HCT116 (cell line): ENCODE results near the gene OR2AG1. TPM values are rescaled to one million over a fixed set of nuclear protein-coding genes. Genes with fewer than 3 reads are reported as not detected.

ENCODE experiments used
- ATAC-seq: fragments of 200-7000 bp; cut with Tn5 transposase; 2 replicates; pipeline ENCODE4 v1.9.1; 2020; ENCODE audit warnings: mild to moderate bottlenecking, moderate library complexity
- BruUV-seq: library from RNA; stranded (reverse); fragments of 400-500 nt; replicated peaks from 2 replicates; lab custom pipeline; 2021; lab: Mats Ljungman, UMichigan
- CTCF ChIA-PET: fragments of 300-600 bp; sonication (Branson Sonifier 250); formaldehyde crosslinking; loops from one replicate; lab custom pipeline; 2021; ENCODE audit warnings: antibody characterized with exemption; lab: Charles Lee
- POLR2A ChIA-PET: fragments of 300-600, 350-600 bp; sonication (Branson Sonifier 250); formaldehyde crosslinking; loops from one replicate; lab custom pipeline; 2021; ENCODE audit warnings: antibody characterized with exemption; lab: Charles Lee
- RAD21 ChIA-PET, 2 experiments: fragments of 300-600 bp; sonication (Branson Sonifier 250); formaldehyde crosslinking; loops; one replicate each; lab custom pipeline; 2023; ENCODE audit warnings: low total read pairs in 2 of 2; ENCODE audit not compliant: uncharacterized antibody in 2 of 2, unreplicated experiment in 2 of 2, low non-redundant PET in 1 of 2; lab: Charles Lee
- DNase-seq: peaks from one replicate; pipeline ENCODE4 v3.0.0-alpha.2; 2010; ENCODE audit warnings: low read depth, low spot score
- H2AFZ ChIP-seq: fragments of 200-600 bp; shearing (Covaris generic), sonication (generic); 2 replicates; pipeline ENCODE4 v1.6.1; 2017; ENCODE audit warnings: low read depth, mixed run types, mixed read lengths, antibody characterized with exemption, low read length; ENCODE audit not compliant: poor library complexity, severe bottlenecking
- H3K27ac ChIP-seq: 2 replicates; pipeline ENCODE4 v1.5.1; 2012; ENCODE audit warnings: low read depth, low read length
- H3K27me3 ChIP-seq: fragments of 200-600 bp; sonication (generic); 2 replicates; pipeline ENCODE4 v1.6.1; 2016; ENCODE audit warnings: mixed run types, low read length, mixed read lengths; ENCODE audit not compliant: insufficient read depth
- H3K36me3 ChIP-seq, 2 experiments: fragments of 200-500 bp in 1 of 2; fragments of 200-600 bp in 1 of 2; sonication (Bioruptor generic) in 1 of 2; sonication (generic) in 1 of 2; 2 replicates each; pipeline versions ENCODE4 v1.5.1 to v1.6.1; 2014 to 2016; ENCODE audit warnings: low read length in 2 of 2, inconsistent platforms in 1 of 2, mixed read lengths in 1 of 2, mixed run types in 1 of 2; ENCODE audit not compliant: insufficient read depth in 2 of 2, control insufficient read depth in 1 of 2
- H3K4me1 ChIP-seq, 2 experiments: fragments of 200-600 bp in 1 of 2; sonication (generic) in 1 of 2; 2 replicates each; pipeline versions ENCODE4 v1.5.1 to v1.6.1; 2012 to 2017; ENCODE audit warnings: low read length in 2 of 2, inconsistent platforms in 1 of 2, mild to moderate bottlenecking in 1 of 2, mixed read lengths in 1 of 2, mixed run types in 1 of 2, moderate library complexity in 1 of 2; ENCODE audit not compliant: insufficient read depth in 2 of 2, control insufficient read depth in 1 of 2
- H3K4me2 ChIP-seq: fragments of 200-600 bp; sonication (generic); 2 replicates; pipeline ENCODE4 v1.6.1; 2017; ENCODE audit warnings: mixed run types, low read length, mixed read lengths
- H3K4me3 ChIP-seq, 2 experiments: fragments of 200-600 bp in 1 of 2; sonication (generic) in 1 of 2; replicated peaks in 1 of 2; 2 replicates each; pipeline ENCODE4 v1.5.1; 2011 to 2016; ENCODE audit warnings: low read length in 2 of 2, control low read depth in 1 of 2, low read depth in 1 of 2, mild to moderate bottlenecking in 1 of 2, mixed read lengths in 1 of 2, mixed run types in 1 of 2
- H3K79me2 ChIP-seq: fragments of 200-600 bp; sonication (generic); 2 replicates; pipeline ENCODE4 v1.6.1; 2017; ENCODE audit warnings: mild to moderate bottlenecking, mixed run types, low read length, moderate library complexity, mixed read lengths; ENCODE audit not compliant: insufficient read depth
- H3K9ac ChIP-seq: fragments of 200-600 bp; sonication (generic); 2 replicates; pipeline ENCODE4 v1.6.1; 2016; ENCODE audit warnings: low read length, mixed read lengths
- H3K9me2 ChIP-seq: fragments of 200-600 bp; sonication (generic), shearing (Covaris generic); 2 replicates; pipeline ENCODE4 v1.6.1; 2017; ENCODE audit warnings: mixed run types, mild to moderate bottlenecking, moderate library complexity; ENCODE audit not compliant: insufficient read depth
- H3K9me3 ChIP-seq, 2 experiments: fragments of 200-500 bp in 1 of 2; fragments of 200-600 bp in 1 of 2; sonication (Bioruptor generic) in 1 of 2; sonication (generic) in 1 of 2; 2 replicates each; pipeline ENCODE4 v1.6.1; 2014 to 2017; ENCODE audit warnings: low read length in 2 of 2, mixed read lengths in 2 of 2, inconsistent platforms in 1 of 2, low read depth in 1 of 2, mild to moderate bottlenecking in 1 of 2, mixed run types in 1 of 2, moderate library complexity in 1 of 2; ENCODE audit not compliant: control insufficient read depth in 1 of 2, insufficient read depth in 1 of 2
- H4K20me1 ChIP-seq: fragments of 200-600 bp; sonication (generic), shearing (Covaris generic); 2 replicates; pipeline ENCODE4 v1.6.1; 2017; ENCODE audit warnings: mixed run types, mild to moderate bottlenecking, moderate library complexity; ENCODE audit not compliant: insufficient read depth
- ATF3 ChIP-seq: IDR thresholded peaks from 2 replicates; pipeline ENCODE4 v1.6.1; 2012
- CBX3 ChIP-seq: IDR thresholded peaks from 2 replicates; pipeline ENCODE4 v1.6.1; 2012; ENCODE audit warnings: low read depth
- CEBPB ChIP-seq: IDR thresholded peaks from 2 replicates; pipeline ENCODE4 v1.6.1; 2012; ENCODE audit warnings: low read depth
- CTCF ChIP-seq, 3 experiments: fragments of 200-600 bp in 1 of 3; sonication (generic) in 1 of 3; IDR thresholded peaks in 2 of 3; conservative IDR thresholded peaks in 1 of 3; 2 replicates each; pipeline ENCODE4 v1.5.1; 2012 to 2017; ENCODE audit warnings: low read depth in 2 of 3, low read length in 2 of 3, antibody characterized with exemption in 1 of 3, borderline replicate concordance in 1 of 3, control low read depth in 1 of 3, mild to moderate bottlenecking in 1 of 3, mixed read lengths in 1 of 3, mixed run types in 1 of 3, moderate library complexity in 1 of 3; ENCODE audit not compliant: insufficient read depth in 1 of 3
- ELF1 ChIP-seq: IDR thresholded peaks from 2 replicates; pipeline ENCODE4 v1.6.1; 2012; ENCODE audit warnings: low read depth, borderline replicate concordance
- EZH2 ChIP-seq: fragments of 200-600 bp; sonication (generic); IDR thresholded peaks from 2 replicates; pipeline ENCODE4 v1.6.1; 2017; ENCODE audit warnings: antibody characterized with exemption, mixed run types
- EZH2phosphoT487 ChIP-seq: fragments of 200-600 bp; IDR thresholded peaks from 2 replicates; pipeline ENCODE4 v1.6.1; 2018; ENCODE audit warnings: antibody characterized with exemption, borderline replicate concordance
- FOSL1 ChIP-seq: IDR thresholded peaks from 2 replicates; pipeline ENCODE4 v1.6.1; 2012; ENCODE audit warnings: low read depth
- JUND ChIP-seq: IDR thresholded peaks from 2 replicates; pipeline ENCODE4 v1.6.1; 2012
- MAX ChIP-seq: IDR thresholded peaks from 2 replicates; pipeline ENCODE4 v1.6.1; 2012
- POLR2A ChIP-seq: IDR thresholded peaks from 2 replicates; pipeline ENCODE4 v1.7.0; 2011; ENCODE audit warnings: borderline replicate concordance; ENCODE audit not compliant: insufficient read depth, insufficient read length; ENCODE audit errors: extremely low read depth
- POLR2AphosphoS5 ChIP-seq: IDR thresholded peaks from 2 replicates; pipeline ENCODE4 v1.6.1; 2011; ENCODE audit warnings: mild to moderate bottlenecking, low read depth, low read length, moderate library complexity
- RAD21 ChIP-seq: IDR thresholded peaks from 2 replicates; pipeline ENCODE4 v1.6.1; 2012; ENCODE audit warnings: low read depth, mild to moderate bottlenecking
- SP1 ChIP-seq: IDR thresholded peaks from 2 replicates; pipeline ENCODE4 v1.6.1; 2012; ENCODE audit warnings: low read depth
- TCF7L2 ChIP-seq: IDR thresholded peaks from 2 replicates; pipeline ENCODE4 v1.7.0; 2011; ENCODE audit warnings: borderline replicate concordance, inconsistent platforms; ENCODE audit not compliant: insufficient read depth, insufficient read length; ENCODE audit errors: extremely low read depth
- YY1 ChIP-seq: IDR thresholded peaks from 2 replicates; pipeline ENCODE4 v1.6.1; 2011; ENCODE audit warnings: low read length, low read depth, moderate library complexity, mild to moderate bottlenecking; ENCODE audit not compliant: insufficient replicate concordance; ENCODE audit errors: extremely low read depth
- intact Hi-C: fragments of 100-400 bp; cut with micrococcal nuclease; formaldehyde crosslinking; loops from 2 replicates; pipeline ENCODE4 v1.10.0; 2022
- total RNA-seq: library from RNA; stranded (reverse); gene quantifications from one replicate; pipeline ENCODE4 v1.2.1, GENCODE V29; 2021; ENCODE audit not compliant: unreplicated experiment

Gene OR2AG1
- total RNA-seq, 1 experiment from 2014 or later: not detected

GRCh38 chr11:6824136-6824823 lies 41.5 kb downstream of the OR2AG1 start:
- 0 out of 2 replicates have a peak, but pooled peaks cover 3% of the 10 kb centered on the region for H4K20me1 ChIP-seq
- no peaks in the 10 kb centered on the region for H3K9me2 ChIP-seq
- ATAC-seq (no peak), DNase-seq (no peak)
- H3K27ac ChIP-seq: no peak overlapping the region
- H3K79me2 ChIP-seq: no peaks in the 10 kb centered on the region
- no peak overlapping the region for H2AFZ ChIP-seq
- no peak overlapping the region for H3K4me2 ChIP-seq
- intact Hi-C loops: no loop called here
- RAD21 ChIA-PET: no interaction called here
- no peak overlapping the region for H3K4me3 ChIP-seq
- CTCF ChIA-PET: interaction anchor here (1.5 kb wide), 1 partner anchor 12 kb away, joined by 9 read pairs; no protein-coding TSS in a partner anchor
- H3K9me3 ChIP-seq: no peaks in the 10 kb centered on the region
- no peaks in the 10 kb centered on the region for H3K36me3 ChIP-seq
- TF ChIP-seq ATF3: no peak
- no peak for TF ChIP-seq POLR2AphosphoS5
- no peak for TF ChIP-seq JUND
- no peak for TF ChIP-seq ELF1
- no peak for TF ChIP-seq SP1
- no peak for TF ChIP-seq EZH2phosphoT487
- TF ChIP-seq RAD21: no peak
- TF ChIP-seq CTCF (IDR thresholded peaks at IDR 0.05 in 2 of 3, conservative IDR thresholded peaks at IDR 0.05 in 1 of 3; ENCODE audit: borderline replicate concordance in 1 of 3, insufficient read depth in 1 of 3, low read depth in 2 of 3, low read length in 2 of 3): no peak
- no peak for TF ChIP-seq MAX
- TF ChIP-seq TCF7L2: no peak
- no peak for TF ChIP-seq POLR2A
- TF ChIP-seq CEBPB: no peak
- TF ChIP-seq EZH2: no peak
- no peak for TF ChIP-seq CBX3
- TF ChIP-seq FOSL1: no peak
- no peak for TF ChIP-seq YY1
- no peaks in the 10 kb centered on the region for H3K27me3 ChIP-seq
- POLR2A ChIA-PET: no interaction called here
- BruUV-seq: no TSS peak
- H3K4me1 ChIP-seq: no peaks in the 10 kb centered on the region
- H3K9ac ChIP-seq: no peak overlapping the region
